HEK293 (cell line): ENCODE measurements around the gene STRBP.

Source experiments
- CTCF ChIA-PET: fragments of 350-600 bp; formaldehyde crosslinking; extraction: SDS; loops from one replicate; lab custom pipeline; 2021; ENCODE audit warnings: antibody characterized with exemption; lab: Yijun Ruan, JAX
- POLR2A ChIA-PET: fragments of 300-600 bp; formaldehyde crosslinking; extraction: SDS; loops from one replicate; lab custom pipeline; 2020; ENCODE audit warnings: antibody characterized with exemption, inconsistent platforms; lab: Yijun Ruan, JAX
- H3K27ac ChIP-seq: fragments of 200-500 bp; sonication (Bioruptor generic); 2 replicates; pipeline ENCODE4 v1.5.1; 2014; ENCODE audit warnings: low read depth, low read length, control low read depth, inconsistent platforms; ENCODE audit errors: extremely low read depth
- H3K36me3 ChIP-seq, 2 experiments: fragments of 200-500 bp in 1 of 2; sonication (Bioruptor generic) in 1 of 2; 1 replicate in 1 of 2; 2 replicates in 1 of 2; pipeline ENCODE4 v1.5.1; 2014 to 2017; ENCODE audit warnings: inconsistent platforms in 2 of 2, low read length in 2 of 2; ENCODE audit not compliant: control insufficient read depth in 2 of 2, insufficient read depth in 1 of 2
- H3K4me1 ChIP-seq: fragments of 200-500 bp; sonication (Bioruptor generic); 2 replicates; pipeline ENCODE4 v1.5.1; 2014; ENCODE audit warnings: mild to moderate bottlenecking, low read length, inconsistent platforms; ENCODE audit not compliant: control insufficient read depth, insufficient read depth
- H3K4me3 ChIP-seq: 2 replicates; pipeline ENCODE4 v1.5.1; 2011; ENCODE audit warnings: low read depth, mild to moderate bottlenecking, control low read depth, low read length, moderate library complexity
- H3K9me3 ChIP-seq: fragments of 200-500 bp; sonication (Bioruptor generic); 2 replicates; pipeline ENCODE4 v1.5.1; 2014; ENCODE audit warnings: low read depth, low read length, inconsistent platforms; ENCODE audit not compliant: control insufficient read depth, insufficient read depth
- AEBP2 ChIP-seq: fragments of 450-650 bp; formaldehyde crosslinking; IDR thresholded peaks from 2 replicates; pipeline ENCODE4 v1.5.1; 2016; ENCODE audit warnings: missing biosample characterization, missing genetic modification characterization, borderline replicate concordance
- KLF8 ChIP-seq: fragments of 450-650 bp; formaldehyde crosslinking; IDR thresholded peaks from 2 replicates; pipeline ENCODE4 v1.5.1; 2016; ENCODE audit warnings: missing biosample characterization, missing genetic modification characterization
- SCRT1 ChIP-seq: fragments of 450-650 bp; formaldehyde crosslinking; IDR thresholded peaks from 2 replicates; pipeline ENCODE4 v1.5.1; 2016; ENCODE audit warnings: missing biosample characterization, missing genetic modification characterization, borderline replicate concordance
- WT1 ChIP-seq: fragments of 450-650 bp; formaldehyde crosslinking; IDR thresholded peaks from 2 replicates; pipeline ENCODE4 v1.5.1; 2016; ENCODE audit warnings: missing biosample characterization, missing genetic modification characterization
- ZBTB48 ChIP-seq: fragments of 450-650 bp; formaldehyde crosslinking; IDR thresholded peaks from 2 replicates; pipeline ENCODE4 v1.5.1; 2016; ENCODE audit warnings: missing biosample characterization, missing genetic modification characterization
- ZBTB8A ChIP-seq: fragments of 450-650 bp; formaldehyde crosslinking; IDR thresholded peaks from 2 replicates; pipeline ENCODE4 v1.5.1; 2016; ENCODE audit warnings: missing biosample characterization, missing genetic modification characterization
- ZFP3 ChIP-seq: fragments of 450-650 bp; formaldehyde crosslinking; IDR thresholded peaks from 2 replicates; pipeline ENCODE4 v1.5.1; 2016; ENCODE audit warnings: low read depth, missing biosample characterization, missing genetic modification characterization
- ZNF140 ChIP-seq: fragments of 450-650 bp; formaldehyde crosslinking; IDR thresholded peaks from 2 replicates; pipeline ENCODE4 v1.5.1; 2016; ENCODE audit warnings: missing biosample characterization, missing genetic modification characterization
- ZNF16 ChIP-seq: fragments of 450-650 bp; formaldehyde crosslinking; IDR thresholded peaks from 2 replicates; pipeline ENCODE4 v1.5.1; 2016; ENCODE audit warnings: low read depth, missing biosample characterization, missing genetic modification characterization
- ZNF19 ChIP-seq: fragments of 450-650 bp; formaldehyde crosslinking; IDR thresholded peaks from 2 replicates; pipeline ENCODE4; 2016; ENCODE audit warnings: missing biosample characterization, missing genetic modification characterization, low read depth
- ZNF202 ChIP-seq: fragments of 450-650 bp; formaldehyde crosslinking; IDR thresholded peaks from 2 replicates; pipeline ENCODE4 v1.5.1; 2016; ENCODE audit warnings: missing biosample characterization, missing genetic modification characterization, borderline replicate concordance
- ZNF311 ChIP-seq: fragments of 450-650 bp; formaldehyde crosslinking; IDR thresholded peaks from 2 replicates; pipeline ENCODE4 v1.5.1; 2017; ENCODE audit warnings: missing biosample characterization, missing genetic modification characterization, borderline replicate concordance
- ZNF354C ChIP-seq: fragments of 450-650 bp; formaldehyde crosslinking; IDR thresholded peaks from 2 replicates; pipeline ENCODE4 v1.5.1; 2016; ENCODE audit warnings: missing biosample characterization, missing genetic modification characterization, low read depth, borderline replicate concordance
- ZNF362 ChIP-seq: fragments of 450-650 bp; formaldehyde crosslinking; IDR thresholded peaks from 2 replicates; pipeline ENCODE4 v1.5.1; 2016; ENCODE audit warnings: missing biosample characterization, missing genetic modification characterization
- ZNF514 ChIP-seq: fragments of 450-650 bp; formaldehyde crosslinking; IDR thresholded peaks from 2 replicates; pipeline ENCODE4 v1.5.1; 2016; ENCODE audit warnings: missing biosample characterization, missing genetic modification characterization
- ZNF521 ChIP-seq: fragments of 450-650 bp; formaldehyde crosslinking; IDR thresholded peaks from 2 replicates; pipeline ENCODE4 v1.5.1; 2017; ENCODE audit warnings: missing biosample characterization, mild to moderate bottlenecking, missing genetic modification characterization
- ZNF555 ChIP-seq: fragments of 450-650 bp; formaldehyde crosslinking; conservative IDR thresholded peaks from 2 replicates; pipeline ENCODE4 v1.5.1; 2017; ENCODE audit warnings: missing biosample characterization, mild to moderate bottlenecking, missing genetic modification characterization, inconsistent platforms
- ZNF560 ChIP-seq: fragments of 450-650 bp; formaldehyde crosslinking; IDR thresholded peaks from 2 replicates; pipeline ENCODE4 v1.5.1; 2017; ENCODE audit warnings: missing biosample characterization, missing genetic modification characterization, borderline replicate concordance
- ZNF621 ChIP-seq: fragments of 450-650 bp; formaldehyde crosslinking; IDR thresholded peaks from 2 replicates; pipeline ENCODE4 v1.5.1; 2017; ENCODE audit warnings: missing biosample characterization, missing genetic modification characterization
- ZNF623 ChIP-seq: fragments of 450-650 bp; formaldehyde crosslinking; IDR thresholded peaks from 2 replicates; pipeline ENCODE4 v1.5.1; 2016; ENCODE audit warnings: missing biosample characterization, missing genetic modification characterization
- ZNF664 ChIP-seq: fragments of 450-650 bp; formaldehyde crosslinking; IDR thresholded peaks from 2 replicates; pipeline ENCODE4 v1.5.1; 2016; ENCODE audit warnings: missing biosample characterization, missing genetic modification characterization
- ZNF670 ChIP-seq: fragments of 450-650 bp; formaldehyde crosslinking; IDR thresholded peaks from 2 replicates; pipeline ENCODE4 v1.5.1; 2016; ENCODE audit warnings: missing biosample characterization, missing genetic modification characterization, low read depth
- TF ChIP-seq, protein P1 (sequence below): fragments of 450-650 bp; IDR thresholded peaks from 2 replicates; pipeline ENCODE4 v1.5.1; 2018; ENCODE audit warnings: missing biosample characterization, mild to moderate bottlenecking, missing genetic modification characterization
- TF ChIP-seq, protein P2 (sequence below): fragments of 450-650 bp; formaldehyde crosslinking; conservative IDR thresholded peaks from 2 replicates; pipeline ENCODE4 v1.5.1; 2016; ENCODE audit warnings: low read depth, missing biosample characterization, missing genetic modification characterization
- TF ChIP-seq, protein P3 (sequence below): fragments of 450-650 bp; formaldehyde crosslinking; IDR thresholded peaks from 2 replicates; pipeline ENCODE4 v1.5.1; 2016; ENCODE audit warnings: missing biosample characterization, missing genetic modification characterization

STRBP gene

GRCh38 chr9:123116036-123116435 lies 152.3 kb downstream of the STRBP start:
- POLR2A ChIA-PET = no interaction called here
- Histone ChIP-seq H3K4me3 (no peak overlapping the region), H3K4me1 (no peaks in the 10 kb centered on the region), H3K27ac (no peak overlapping the region), H3K36me3 (peaks cover 0 to 16% of the 10 kb centered on the region in 2 experiments; a peak in 1 of 3 replicates), H3K9me3 (no peaks in the 10 kb centered on the region)
- CTCF ChIA-PET = interaction anchor here (0.7 kb wide), 1 partner anchor 99 kb away, joined by 3 read pairs; no protein-coding TSS in a partner anchor
- no peak for TF ChIP-seq ZNF560 (tag by site-specific recombination)
- TF ChIP-seq ZNF555 (tag by site-specific recombination) = no peak
- TF ChIP-seq KLF8 (tag by site-specific recombination) = no peak
- TF ChIP-seq ZNF621 (tag by site-specific recombination) = no peak
- TF ChIP-seq ZNF354C (tag by site-specific recombination) = no peak
- no peak for TF ChIP-seq ZNF19 (tag by site-specific recombination)
- no peak for TF ChIP-seq ZNF623 (tag by site-specific recombination)
- TF ChIP-seq, protein P1, sequence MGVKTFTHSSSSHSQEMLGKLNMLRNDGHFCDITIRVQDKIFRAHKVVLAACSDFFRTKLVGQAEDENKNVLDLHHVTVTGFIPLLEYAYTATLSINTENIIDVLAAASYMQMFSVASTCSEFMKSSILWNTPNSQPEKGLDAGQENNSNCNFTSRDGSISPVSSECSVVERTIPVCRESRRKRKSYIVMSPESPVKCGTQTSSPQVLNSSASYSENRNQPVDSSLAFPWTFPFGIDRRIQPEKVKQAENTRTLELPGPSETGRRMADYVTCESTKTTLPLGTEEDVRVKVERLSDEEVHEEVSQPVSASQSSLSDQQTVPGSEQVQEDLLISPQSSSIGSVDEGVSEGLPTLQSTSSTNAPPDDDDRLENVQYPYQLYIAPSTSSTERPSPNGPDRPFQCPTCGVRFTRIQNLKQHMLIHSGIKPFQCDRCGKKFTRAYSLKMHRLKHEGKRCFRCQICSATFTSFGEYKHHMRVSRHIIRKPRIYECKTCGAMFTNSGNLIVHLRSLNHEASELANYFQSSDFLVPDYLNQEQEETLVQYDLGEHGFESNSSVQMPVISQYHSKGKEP (tag by site-specific recombination) = no peak
- TF ChIP-seq AEBP2 (tag by site-specific recombination) = no peak
- TF ChIP-seq ZFP3 = no peak
- no peak for TF ChIP-seq SCRT1 (tag by site-specific recombination)
- no peak for TF ChIP-seq ZNF140 (tag by site-specific recombination)
- TF ChIP-seq ZNF311 (tag by site-specific recombination) = no peak
- TF ChIP-seq, protein P2, sequence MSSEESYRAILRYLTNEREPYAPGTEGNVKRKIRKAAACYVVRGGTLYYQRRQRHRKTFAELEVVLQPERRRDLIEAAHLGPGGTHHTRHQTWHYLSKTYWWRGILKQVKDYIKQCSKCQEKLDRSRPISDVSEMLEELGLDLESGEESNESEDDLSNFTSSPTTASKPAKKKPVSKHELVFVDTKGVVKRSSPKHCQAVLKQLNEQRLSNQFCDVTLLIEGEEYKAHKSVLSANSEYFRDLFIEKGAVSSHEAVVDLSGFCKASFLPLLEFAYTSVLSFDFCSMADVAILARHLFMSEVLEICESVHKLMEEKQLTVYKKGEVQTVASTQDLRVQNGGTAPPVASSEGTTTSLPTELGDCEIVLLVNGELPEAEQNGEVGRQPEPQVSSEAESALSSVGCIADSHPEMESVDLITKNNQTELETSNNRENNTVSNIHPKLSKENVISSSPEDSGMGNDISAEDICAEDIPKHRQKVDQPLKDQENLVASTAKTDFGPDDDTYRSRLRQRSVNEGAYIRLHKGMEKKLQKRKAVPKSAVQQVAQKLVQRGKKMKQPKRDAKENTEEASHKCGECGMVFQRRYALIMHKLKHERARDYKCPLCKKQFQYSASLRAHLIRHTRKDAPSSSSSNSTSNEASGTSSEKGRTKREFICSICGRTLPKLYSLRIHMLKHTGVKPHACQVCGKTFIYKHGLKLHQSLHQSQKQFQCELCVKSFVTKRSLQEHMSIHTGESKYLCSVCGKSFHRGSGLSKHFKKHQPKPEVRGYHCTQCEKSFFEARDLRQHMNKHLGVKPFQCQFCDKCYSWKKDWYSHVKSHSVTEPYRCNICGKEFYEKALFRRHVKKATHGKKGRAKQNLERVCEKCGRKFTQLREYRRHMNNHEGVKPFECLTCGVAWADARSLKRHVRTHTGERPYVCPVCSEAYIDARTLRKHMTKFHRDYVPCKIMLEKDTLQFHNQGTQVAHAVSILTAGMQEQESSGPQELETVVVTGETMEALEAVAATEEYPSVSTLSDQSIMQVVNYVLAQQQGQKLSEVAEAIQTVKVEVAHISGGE = no peak
- no peak for TF ChIP-seq ZNF664 (tag by site-specific recombination)
- TF ChIP-seq ZNF670 (tag by site-specific recombination) = no peak
- TF ChIP-seq ZNF521 (tag by site-specific recombination) = no peak

- Histone ChIP-seq H3K9me3 (no peaks in the 10 kb centered on the region), H3K4me3 (no peak overlapping the region), H3K36me3 (peaks cover 0 to 23% of the 10 kb centered on the region in 2 experiments; a peak in 1 of 3 replicates), H3K27ac (no peak overlapping the region), H3K4me1 (no peaks in the 10 kb centered on the region)
- CTCF ChIA-PET = interaction anchor here (0.7 kb wide), 1 partner anchor 100 kb away, joined by 3 read pairs; no protein-coding TSS in a partner anchor
- POLR2A ChIA-PET = no interaction called here
- TF ChIP-seq SCRT1 (tag by site-specific recombination) = no peak
- no peak for TF ChIP-seq ZNF140 (tag by site-specific recombination)
- TF ChIP-seq ZNF555 (tag by site-specific recombination) = no peak
- TF ChIP-seq ZNF16 (tag by site-specific recombination) = no peak
- no peak for TF ChIP-seq ZNF202 (tag by site-specific recombination)
- TF ChIP-seq ZNF664 (tag by site-specific recombination) = no peak
- TF ChIP-seq ZBTB48 (tag by site-specific recombination) = no peak
- no peak for TF ChIP-seq ZNF362 (tag by site-specific recombination)
- TF ChIP-seq WT1 (tag by site-specific recombination) = no peak
- TF ChIP-seq ZBTB8A (tag by site-specific recombination) = no peak
- TF ChIP-seq, protein P3, sequence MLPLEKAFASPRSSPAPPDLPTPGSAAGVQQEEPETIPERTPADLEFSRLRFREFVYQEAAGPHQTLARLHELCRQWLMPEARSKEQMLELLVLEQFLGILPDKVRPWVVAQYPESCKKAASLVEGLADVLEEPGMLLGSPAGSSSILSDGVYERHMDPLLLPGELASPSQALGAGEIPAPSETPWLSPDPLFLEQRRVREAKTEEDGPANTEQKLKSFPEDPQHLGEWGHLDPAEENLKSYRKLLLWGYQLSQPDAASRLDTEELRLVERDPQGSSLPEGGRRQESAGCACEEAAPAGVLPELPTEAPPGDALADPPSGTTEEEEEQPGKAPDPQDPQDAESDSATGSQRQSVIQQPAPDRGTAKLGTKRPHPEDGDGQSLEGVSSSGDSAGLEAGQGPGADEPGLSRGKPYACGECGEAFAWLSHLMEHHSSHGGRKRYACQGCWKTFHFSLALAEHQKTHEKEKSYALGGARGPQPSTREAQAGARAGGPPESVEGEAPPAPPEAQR (tag by site-specific recombination) = no peak
- no peak for TF ChIP-seq ZNF514 (tag by site-specific recombination)
Observed at GRCh38 chr9:123115146-123115913, 153.1 kb downstream of the STRBP start.
